CD4-positive, alpha-beta T cell treated with Interferon alpha-2 for 1 hour (primary cell): ENCODE data around the gene USP30.
A peak's percentile ranks its signal among the peaks of the same experiment; 100 is the strongest.
"Not testable (repeated sequence)": the region's sequence is repeated elsewhere in the genome, so short reads cannot be mapped to it uniquely, and the experiment has no call there.

Experiments
- DNase-seq, 2 donors: peaks; one replicate each; pipeline ENCODE4 v3.0.0-alpha.2; 2020 to 2022

USP30 gene

DNA sequence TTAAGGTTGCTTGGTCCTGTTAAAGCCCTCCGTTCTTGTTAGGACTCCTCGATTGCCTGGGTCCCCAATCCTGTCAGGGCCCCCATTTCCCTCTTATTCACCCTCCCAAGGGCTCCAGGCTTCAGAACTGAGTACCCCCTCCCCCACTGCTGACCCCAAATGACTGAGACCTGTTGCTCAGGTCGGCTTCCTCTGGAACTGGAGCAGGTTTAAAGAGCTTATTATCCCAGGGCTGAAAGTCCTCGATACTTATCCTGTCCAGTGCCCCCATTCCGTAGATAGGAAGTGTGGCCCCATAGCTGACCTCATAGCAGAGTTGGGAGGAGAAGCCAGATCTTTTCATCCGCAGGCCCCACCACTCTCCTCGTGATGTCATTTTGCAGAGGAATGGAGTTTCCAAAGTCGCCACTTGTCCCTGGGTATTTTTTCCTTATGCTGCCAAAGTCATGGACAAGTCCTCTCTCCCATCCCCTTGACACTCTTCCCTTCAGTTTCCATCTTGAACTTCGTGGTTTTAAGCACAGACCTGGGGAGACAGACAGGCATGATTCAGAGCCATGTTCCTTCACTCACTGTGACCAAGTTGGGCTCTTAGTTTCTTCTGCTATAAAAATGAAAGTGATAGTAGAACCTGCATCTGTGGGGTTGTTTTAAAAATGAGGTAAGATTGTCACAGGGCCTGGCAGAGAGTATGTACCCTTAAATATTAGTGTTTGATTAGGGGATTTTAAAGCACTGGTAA lies 1.2 kb downstream of the USP30 start:
- DNase-seq = peak; percentile 18 to 79

GRCh38 chr12:109054124-109054513 lies 1.7 kb downstream of the USP30 start:
- DNase-seq = not testable (repeated sequence)

- no peak for DNase-seq
Observed at GRCh38 chr12:109054520-109054919, 2.1 kb downstream of the USP30 start.

DNA sequence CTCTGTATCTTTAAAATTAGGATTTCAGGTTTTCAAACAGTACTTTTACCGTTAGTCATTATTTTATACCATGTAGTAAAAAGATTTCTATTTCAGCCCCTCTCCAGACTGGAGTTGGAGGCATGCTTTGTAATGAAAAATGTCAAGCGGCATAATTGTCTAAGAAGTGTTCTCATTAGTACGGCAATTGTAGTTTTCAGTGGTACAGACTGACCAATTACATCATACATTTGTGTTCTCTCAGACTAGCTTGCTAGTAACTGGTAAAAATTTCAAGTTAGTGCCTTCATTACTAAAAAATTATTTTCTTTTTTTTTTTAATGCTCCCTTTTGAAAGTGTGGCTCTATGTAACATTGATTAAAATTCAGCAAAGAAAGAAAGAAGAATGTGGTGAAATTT lies 4.5 kb downstream of the USP30 start:
- no peak for DNase-seq

DNA sequence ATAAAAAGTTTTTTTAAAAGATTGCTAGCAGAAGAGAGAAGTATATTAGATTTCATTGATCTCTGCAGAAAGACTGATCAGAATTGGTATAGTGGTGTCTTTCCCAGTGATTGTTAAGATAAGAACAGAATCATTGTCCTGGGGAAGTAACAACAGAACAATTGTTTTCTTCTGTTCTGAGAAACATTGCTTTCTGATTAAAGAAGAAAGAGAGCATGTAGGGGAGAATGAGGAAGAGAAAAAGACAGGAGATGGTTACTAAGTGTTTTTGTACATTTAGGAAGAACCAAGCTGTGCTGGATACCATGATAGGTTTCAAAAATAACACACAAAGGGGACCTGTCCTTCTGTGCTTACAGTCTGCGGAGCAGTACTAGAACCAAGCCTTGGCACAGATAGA lies 5.0 kb downstream of the USP30 start:
- DNase-seq = no peak

DNA sequence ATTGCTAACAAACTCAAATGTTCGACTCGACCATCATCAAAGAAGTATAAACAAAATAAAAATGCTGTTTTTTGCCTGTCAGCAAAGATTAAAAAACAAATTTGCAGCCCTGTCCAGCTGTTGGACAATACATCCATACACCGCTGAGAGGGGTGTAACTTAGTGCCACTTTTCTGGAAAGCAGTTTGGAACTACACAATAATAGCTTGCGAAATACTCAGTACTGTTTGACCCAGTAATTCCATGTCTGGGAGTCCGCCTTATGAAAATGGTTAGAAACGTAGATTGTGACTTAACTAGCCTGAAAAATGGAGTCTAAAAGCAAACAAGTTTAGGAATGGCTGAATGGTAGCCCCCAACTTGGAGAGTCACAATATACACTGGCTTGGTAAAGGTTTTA lies 6.4 kb downstream of the USP30 start:
- no peak for DNase-seq

- DNase-seq = no peak
Observed at GRCh38 chr12:109064143-109064542, 11.8 kb downstream of the USP30 start.

GRCh38 chr12:109065154-109065852 lies 12.9 kb downstream of the USP30 start:
- no peak for DNase-seq

GRCh38 chr12:109065853-109066193 lies 13.4 kb downstream of the USP30 start:
- no peak for DNase-seq

DNA sequence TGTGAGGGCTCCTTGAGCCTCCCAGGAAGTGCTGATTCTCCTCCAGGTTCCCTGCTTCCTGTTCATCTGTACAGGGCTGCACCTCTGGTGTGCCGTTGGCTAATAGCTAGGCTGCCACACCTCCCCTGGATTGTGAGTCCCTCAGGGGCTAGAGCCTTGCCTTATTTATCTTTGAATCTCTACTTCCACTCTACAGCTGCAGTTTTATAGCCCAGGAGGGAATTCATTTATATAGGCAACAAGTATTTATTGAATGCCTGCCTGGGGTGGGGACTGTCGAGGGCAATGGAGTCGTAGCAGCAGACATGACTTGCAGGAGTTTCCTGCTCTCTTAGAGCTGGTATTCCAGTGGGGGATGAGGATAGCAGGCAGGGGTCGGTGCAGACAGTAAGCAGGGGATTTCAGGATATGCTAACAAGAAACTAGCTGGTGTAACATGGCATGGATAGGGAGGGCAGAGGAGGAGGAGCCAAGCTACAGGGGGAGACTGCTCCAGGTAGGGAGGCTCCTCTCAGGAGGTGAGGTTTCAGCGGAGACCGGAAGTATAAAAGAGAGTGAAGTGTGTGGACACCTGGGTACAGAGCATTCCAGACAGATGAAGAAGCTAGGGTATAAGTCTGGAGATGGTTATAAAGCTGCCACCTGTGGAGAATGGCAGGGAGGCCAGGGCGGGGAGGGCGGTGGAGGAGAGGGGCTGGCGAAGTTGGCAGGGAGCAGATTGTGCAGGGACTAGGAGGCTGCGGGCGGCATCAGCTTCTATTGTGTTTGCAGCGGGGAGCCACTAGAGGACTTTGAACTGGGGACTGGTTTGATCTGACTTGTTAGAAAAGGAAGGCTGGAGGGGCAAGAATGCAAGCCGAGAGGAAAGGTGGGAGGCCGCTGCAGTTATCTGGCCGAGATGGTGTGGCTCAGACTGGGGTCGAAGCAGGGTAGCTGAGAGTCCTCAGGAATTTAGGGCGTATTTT lies 17.2 kb downstream of the USP30 start:
- no peak for DNase-seq

GRCh38 chr12:109074866-109075265 lies 22.5 kb downstream of the USP30 start:
- no peak for DNase-seq

GRCh38 chr12:109082751-109083150 lies 30.4 kb downstream of the USP30 start:
- no peak for DNase-seq

- no peak for DNase-seq
Observed at GRCh38 chr12:109084425-109084824, 32.0 kb downstream of the USP30 start.

DNA sequence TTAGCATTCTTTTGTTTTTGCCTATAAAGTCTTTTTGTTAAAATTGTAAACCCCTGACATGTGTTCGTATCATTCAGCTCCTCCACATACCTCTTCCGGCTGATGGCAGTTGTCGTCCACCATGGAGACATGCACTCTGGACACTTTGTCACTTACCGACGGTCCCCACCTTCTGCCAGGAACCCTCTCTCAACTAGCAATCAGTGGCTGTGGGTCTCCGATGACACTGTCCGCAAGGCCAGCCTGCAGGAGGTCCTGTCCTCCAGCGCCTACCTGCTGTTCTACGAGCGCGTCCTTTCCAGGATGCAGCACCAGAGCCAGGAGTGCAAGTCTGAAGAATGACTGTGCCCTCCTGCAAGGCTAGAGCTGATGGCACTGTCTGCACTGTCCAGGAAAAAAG lies 33.2 kb downstream of the USP30 start:
- DNase-seq = no peak

- no peak for DNase-seq
Observed at GRCh38 chr12:109087250-109087649, 34.9 kb downstream of the USP30 start.

DNA sequence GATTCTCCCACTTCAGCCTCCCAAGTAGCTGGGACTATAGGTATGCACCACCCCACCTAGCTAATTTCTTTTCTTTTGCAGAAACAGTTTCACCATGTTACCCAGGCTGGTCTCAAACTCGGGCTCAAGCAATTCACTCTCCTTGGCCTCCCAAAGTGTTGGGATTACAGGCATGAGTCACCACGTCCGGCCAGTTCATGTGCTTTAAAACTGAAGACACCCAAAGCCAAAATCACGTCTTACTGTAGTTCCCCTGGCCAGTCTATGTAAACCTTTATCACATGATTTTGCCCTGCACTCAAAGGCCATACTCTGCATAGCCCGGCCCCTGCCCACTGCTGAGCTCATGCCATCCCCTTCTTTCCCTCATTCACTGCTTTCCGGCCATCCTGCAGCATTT lies 36.4 kb downstream of the USP30 start:
- DNase-seq = no peak

- no peak for DNase-seq
Observed at GRCh38 chr12:109089683-109090082, 37.3 kb downstream of the USP30 start.

DNA sequence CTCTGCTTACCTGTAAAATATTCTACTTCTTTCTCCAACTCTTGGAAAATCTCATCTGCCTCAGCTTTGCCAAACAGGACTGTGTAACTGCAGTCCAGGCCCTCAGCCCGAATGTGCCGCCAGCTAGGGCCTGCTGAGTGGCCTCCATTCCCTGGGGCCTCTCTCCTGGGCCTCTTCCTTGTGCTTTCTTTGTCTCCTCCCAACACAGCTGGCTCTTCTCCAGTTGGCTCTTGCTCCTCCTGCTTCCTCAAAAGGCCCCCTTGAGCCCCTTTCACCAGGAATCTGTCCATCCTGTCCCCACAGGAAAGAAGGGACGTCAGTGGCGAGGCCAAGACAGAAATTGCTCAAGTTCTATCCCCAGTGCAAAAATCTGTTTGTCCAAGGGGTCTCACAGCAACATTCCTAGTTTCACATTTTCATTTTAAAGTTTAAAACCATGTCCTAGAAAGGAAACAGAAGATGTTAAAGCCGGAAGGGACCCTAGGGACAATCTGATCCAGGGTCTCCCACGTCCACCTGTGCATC lies 40.2 kb downstream of the USP30 start:
- DNase-seq = no peak

GRCh38 chr12:109093022-109093918 lies 40.9 kb downstream of the USP30 start, which contains the start of gene ALKBH2:
TSS of gene ALKBH2 (minus strand) at chr12:109093472. CDS start at chr12:109092786, 686 bp downstream.
- peak; percentile 95 to 97 for DNase-seq

DNA sequence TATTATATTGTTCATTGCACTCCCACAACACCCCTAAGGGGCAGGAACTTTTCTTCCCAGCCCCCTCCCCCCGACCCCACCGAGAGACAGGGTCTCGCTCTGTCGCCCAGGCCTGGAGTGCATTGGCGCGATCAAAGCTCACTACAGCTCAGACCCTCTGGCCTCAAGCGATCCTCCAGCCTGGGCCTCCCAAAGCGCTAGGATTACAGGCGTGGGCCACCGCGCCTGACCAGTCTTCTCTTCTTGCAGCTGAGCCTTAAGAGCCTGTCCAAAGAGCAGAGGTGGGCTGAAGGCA lies 44.7 kb downstream of the USP30 start:
- no peak for DNase-seq

GRCh38 chr12:109097435-109098182 lies 45.2 kb downstream of the USP30 start, which contains the start of gene UNG:
TSS of gene UNG (plus strand) at chr12:109097597. CDS start at chr12:109097680, 83 bp downstream.
- peak; percentile 95 to 97 for DNase-seq
